GM21447 (cell line): Measurements from ENCODE around the gene COL6A2.

Experiments
- ATAC-seq: cut with Tn5 transposase; IDR thresholded peaks from one replicate; pipeline ENCODE4 v1.9.1; 2021; ENCODE audit not compliant: unreplicated experiment

COL6A2 gene

GRCh38 chr21:46153247-46154154 is 55.6 kb downstream of the COL6A2 start:
- ATAC-seq, result no peak

DNA sequence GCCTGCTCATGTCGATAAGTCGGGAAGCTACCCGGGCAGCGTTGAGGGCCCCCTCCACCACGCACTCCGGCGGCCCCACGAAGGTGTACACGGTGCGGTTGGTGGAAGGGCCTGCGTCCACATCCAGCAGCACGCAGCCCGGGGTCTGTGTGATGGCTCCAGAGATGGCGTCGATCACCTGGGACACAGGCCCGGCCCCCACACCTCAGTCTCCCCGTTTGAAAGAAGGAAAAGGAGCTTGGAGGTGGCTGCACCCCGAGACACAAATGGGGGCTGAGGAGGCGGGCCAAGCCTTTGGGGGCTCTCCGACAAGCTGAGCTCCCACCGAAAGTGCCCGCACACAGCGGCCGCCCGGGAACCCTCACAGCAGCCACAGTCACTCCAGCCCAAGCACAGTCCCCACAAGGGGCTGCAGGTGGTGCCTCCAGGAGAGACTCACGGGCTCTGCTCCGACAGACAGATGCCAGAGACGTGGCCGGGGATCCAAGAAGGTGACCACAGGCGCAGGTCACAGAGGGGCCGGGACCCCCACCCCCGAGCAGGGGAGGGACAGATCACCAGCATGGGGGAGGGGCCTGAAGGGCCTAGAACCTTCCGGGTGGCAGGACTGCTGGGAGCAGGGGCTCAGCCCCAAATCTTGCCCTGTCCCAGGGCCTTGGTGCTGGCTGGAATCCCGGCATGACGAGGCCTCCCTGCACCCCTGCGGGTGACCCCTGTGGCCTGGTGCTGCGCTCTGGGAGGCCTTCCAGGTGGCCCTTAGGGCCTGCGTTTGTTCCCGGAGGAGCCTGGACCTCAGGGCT is 56.4 kb downstream of the COL6A2 start:
- no peak for ATAC-seq

- no peak for ATAC-seq
Measured at GRCh38 chr21:46154955-46155513, 57.1 kb downstream of the COL6A2 start.

DNA sequence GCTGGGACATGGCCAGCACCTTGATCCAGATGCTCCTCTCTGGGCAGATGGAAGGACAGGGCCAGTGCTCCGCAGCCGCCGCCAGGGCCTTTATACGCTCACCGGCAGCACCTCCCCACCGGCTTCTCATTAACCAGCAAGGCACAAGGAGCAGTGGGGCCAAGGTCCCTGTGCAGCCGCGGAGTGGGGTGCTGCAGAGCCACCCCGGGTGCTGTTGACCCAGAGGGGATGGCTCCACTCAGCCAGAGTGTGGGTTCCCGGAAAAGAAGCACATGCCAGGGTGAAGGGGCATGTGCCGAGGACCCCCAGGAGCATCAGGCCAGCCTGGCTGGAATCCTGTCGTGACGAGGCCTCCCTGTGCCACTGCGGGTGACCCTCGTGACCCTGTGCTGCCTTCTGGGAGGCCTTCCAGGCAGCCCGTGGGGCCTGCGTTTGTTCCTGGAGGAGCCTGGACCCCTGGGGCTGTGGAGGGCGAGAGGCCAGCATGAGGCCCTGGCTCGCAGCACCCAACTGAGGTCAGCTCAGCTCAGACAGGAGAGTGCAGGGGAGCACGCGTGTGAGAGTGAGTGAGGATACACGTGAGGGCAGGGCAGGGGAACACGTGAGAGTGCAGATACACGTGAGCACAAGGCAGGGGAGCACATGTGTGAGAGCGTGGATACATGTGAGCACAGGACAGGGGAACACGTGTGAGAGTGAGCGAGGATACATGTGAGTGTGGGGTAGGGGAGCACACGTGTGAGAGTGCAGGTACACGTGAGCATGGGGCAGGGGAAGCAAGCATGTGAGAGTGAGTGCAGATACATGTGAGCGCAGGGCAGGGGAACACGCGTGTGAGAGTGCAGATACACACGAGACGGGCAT is 57.8 kb downstream of the COL6A2 start, which contains the start of gene FTCD:
Gene FTCD, minus strand, starts transcription at position 66 of the 864 bp plus-strand sequence. Its CDS starts 56 bp downstream, at position 10.
- ATAC-seq, result no peak

- no peak for ATAC-seq
Measured at GRCh38 chr21:46156378-46156645, 58.4 kb downstream of the COL6A2 start.

- no peak for ATAC-seq
Measured at GRCh38 chr21:46156678-46157077, 58.8 kb downstream of the COL6A2 start.

DNA sequence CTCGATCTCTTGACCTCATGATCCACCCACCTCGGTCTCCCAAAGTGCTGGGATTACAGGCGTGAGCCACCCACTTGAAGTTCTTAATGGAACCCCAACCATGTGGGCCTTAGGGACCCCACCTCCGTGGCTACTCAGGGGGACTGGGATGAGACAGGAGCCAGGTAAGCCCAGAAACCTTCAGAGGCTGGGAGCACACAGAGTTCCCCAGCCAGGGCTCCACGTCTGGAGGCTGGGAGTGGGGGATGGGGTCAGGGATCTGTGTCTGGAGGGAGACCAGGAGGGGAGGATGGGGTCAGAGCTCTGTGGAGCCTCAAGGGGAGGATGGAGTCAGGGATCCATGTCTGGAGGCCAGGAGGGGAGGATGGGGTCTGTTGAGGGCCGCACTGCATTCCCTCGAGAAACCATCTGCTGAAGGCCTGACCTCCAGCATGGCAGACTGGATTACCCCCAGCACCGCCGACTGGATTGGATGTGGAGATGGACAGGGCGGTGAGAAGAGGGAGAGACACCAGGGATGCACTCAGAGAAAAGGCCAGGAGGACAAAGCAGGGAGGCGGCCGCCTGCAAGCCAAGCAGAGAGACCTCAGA is 59.6 kb downstream of the COL6A2 start:
- ATAC-seq, result no peak

DNA sequence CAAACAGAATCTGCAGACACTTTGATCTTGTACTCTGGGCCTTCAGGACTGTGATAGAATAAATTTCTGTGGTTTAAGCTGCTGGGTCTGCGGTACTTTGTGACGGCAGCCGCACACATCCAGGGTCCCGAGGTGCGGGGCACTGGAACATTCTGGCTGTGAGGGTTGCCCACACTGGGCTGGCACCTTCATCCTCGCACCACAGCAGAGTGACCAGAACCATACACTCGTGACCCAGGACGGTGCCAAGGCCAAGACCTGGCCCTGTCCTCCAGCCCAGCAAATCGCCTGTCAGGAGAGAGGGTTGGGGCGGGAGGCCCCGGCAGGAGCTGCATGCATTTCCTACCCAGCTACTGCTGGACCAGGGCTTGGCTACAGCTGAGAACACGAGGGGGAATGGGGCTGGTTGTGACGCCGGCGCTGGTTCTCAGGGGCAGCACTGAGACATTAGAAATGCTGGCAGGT is 60.1 kb downstream of the COL6A2 start:
- ATAC-seq, result no peak

DNA sequence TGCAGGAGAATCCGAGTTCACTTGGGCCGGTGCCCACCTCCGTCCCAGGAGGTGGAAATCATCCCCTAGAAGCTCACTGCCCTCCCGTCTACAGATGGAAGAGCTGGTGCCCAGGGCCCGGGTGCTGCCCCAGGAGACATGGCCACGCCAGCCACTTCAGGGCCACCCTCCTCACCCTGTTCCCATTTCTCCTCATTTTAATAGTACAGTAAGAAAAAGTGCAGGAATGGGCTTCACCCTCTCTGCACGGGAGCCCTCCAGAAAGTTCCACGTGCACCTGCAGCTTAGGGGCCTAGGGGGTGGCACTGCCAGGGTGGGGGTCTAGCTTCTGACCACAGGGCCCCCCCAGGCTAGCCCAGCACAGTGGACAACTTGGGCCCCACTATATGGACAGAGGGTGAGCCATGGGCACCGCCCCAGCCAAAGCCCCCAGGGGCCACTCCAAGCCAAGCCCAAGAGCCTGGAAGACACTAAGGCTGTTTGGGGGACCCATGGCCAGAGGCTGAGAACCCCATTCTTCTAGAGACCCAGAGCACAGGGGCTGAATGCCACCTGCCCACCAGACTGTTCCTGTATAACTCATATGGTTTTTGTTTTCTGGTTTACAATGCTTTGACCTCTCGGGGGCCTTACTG is 60.9 kb downstream of the COL6A2 start:
- no peak for ATAC-seq

DNA sequence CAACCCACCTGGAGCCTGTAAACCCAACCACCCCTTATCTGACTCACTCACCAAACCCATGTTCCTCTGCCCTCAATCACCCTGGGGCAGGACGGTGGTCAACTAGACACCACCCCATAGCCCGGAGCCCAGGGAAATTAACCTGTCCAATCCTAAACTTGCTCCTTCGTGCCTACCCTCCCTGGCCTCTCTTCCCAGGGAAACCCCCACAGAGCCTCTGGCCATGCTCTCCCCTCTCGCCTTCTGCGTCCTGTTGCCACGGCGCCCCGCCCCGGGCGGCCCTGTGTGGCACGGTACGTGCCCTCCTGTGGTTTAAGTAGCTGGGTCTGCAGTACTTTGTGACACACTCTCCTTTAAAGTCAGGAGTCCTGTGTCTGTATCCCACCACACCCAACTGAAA is 61.5 kb downstream of the COL6A2 start:
- ATAC-seq, result no peak

DNA sequence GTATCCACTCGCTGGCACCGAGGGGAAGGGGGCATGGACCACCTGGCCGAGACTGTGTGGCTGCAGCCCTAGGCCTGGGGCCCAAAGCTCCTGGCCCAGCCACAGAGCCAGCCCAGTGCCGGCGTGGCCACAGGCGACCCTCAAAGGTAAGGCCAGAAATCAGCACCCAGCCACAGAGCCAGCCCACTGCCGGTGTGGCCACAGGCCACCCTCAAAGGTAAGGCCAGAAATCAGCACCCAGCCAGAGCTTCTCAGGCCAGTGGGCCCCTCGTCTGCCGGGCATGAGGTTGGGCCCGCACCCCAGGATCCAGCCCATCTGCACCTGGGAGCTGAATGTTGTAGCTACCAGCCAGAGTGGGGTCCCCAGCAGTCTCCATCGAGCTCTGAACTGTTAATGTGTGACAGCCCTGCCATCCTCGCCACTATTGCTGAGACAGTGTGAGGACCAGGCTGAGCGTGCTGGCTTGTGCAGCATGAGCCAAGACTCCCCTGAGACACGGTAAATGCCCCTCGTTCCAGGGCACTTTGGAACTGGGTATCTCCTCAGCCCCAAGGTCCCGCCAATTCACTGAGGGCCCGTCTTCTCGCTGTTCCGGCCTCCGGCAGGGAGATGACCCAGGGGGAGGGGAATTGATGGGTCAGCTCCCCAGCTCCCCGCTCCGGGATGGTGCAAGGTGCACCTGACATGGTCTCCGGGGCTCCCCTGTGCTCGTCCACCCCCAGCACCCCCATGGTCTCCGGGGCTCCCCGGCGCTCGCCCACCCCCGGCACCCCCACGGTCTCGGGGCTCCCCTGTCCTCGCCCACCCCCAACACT is 62.1 kb downstream of the COL6A2 start:
- no peak for ATAC-seq

DNA sequence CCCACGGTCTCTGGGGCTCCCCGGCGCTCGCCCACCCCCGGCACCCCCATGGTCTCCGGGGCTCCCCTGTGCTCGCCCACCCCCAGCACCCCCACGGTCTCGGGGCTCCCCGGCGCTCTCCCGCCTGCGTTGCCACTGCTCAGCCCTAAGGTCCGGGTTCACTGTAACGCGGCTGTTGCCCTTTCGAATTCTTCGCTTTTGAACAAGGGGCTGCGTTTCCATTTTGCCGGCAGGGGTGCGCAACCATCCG is 62.7 kb downstream of the COL6A2 start:
- ATAC-seq, result no peak

DNA sequence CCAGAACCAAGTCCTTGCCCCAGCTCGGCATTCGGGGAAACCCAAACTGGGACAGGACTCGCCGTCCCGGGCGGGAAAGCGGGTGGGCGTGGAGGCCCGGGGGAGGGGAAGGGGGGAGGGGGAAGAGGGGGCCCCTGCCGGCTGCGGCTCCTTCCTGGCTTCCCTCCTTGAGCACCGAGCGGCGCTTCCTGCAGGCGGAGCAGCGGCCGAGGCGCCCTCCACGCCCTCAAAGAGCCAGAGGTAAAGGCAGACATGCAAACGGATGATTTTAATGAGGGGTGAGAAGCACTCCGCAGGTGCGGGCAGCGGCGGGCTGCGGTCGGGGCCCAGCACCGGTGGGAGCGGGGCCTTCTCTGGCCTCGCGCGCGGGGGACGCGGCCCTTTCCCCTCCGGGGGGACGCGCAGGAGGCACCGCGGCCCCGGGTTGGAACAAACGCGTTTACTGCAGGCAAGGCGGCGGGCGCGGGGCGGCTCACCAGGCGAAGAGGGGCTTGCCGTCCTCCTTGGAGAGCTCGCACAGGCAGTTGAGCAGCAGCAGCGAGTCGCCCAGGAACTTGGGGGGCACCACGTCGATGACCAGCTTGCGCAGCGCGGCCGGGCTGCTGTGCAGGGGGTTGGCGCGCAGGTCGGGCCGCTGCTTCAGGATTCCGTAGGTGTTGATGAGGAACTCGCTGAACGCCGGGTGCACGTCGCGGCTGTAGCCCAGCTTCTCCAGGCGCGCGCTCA is 63.2 kb downstream of the COL6A2 start:
- ATAC-seq, result no peak

- ATAC-seq, result no peak
Measured at GRCh38 chr21:46161633-46162592, 64.0 kb downstream of the COL6A2 start.

DNA sequence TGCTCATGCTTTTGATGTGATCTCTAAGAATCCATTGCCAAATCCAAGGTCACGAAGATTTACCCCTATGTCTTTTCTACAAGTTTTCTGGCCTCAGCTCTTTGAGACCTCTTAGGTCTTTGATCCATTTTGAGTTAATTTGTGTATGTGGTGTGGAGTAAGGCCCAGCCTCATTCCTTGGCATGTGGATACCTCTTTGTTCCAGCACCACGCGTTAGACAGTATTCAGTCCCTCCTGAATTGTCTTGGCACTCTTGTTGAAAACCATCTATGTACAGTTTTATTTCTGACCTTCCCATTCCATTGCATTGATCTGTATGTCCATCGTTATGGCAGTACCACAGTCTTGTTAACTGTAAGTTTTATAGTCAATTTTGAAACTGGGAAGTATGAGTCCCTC is 65.5 kb downstream of the COL6A2 start:
- no peak for ATAC-seq

- no peak for ATAC-seq
Measured at GRCh38 chr21:46165098-46165497, 67.2 kb downstream of the COL6A2 start.

DNA sequence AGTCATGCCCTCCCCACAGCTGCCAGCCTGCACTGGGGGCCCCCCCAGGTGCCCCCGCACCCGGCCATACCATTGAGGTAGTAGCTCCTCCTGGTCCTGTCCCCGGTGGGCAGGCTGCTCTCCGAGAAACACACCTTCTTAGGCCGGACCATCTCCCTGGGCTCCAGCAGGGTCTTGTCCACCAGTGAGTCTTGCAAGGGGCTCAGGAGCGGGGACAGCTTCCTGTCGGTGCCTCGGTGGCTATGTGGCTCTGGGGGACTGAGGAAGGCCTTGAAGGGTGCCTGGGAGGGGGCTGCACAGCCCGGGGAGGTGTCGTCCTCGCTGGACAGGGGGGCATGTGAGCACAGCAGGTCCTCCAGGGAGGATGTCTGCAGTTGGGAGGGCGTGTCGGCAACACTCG is 70.3 kb downstream of the COL6A2 start:
- ATAC-seq, result no peak
